ENCODE data around the gene AHDC1. TPM values are rescaled to one million over a fixed set of nuclear protein-coding genes. Genes with fewer than 3 reads are reported as not detected.
"Not testable (repeated sequence)": the region's sequence is repeated elsewhere in the genome, so short reads cannot be mapped to it uniquely, and the experiment has no call there.

Gene AHDC1
- total RNA-seq, 1 experiment from 2014 or later: 8.1 TPM

DNA sequence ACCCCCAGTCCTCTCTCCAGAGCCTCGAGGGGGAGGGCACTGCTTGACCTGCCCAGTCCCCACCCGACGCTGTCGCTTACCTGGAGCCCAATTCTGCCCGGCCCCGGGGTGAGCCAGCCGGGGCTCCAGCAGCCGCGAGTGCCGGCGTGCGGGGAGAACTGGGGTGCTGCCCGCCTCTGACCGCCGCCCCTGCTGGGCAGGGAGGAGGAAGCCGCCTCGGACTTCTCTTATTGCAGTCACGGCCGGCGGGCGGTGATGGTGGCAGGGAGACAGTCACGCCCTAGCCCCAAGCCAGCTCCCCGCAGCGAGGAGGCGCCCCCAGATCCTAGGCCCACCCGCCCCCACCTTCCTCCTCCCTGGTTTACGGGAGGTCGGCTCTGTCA, 31.0 kb upstream of the AHDC1 start, which contains the start of gene FGR:
FGR (minus strand) TSS at position 201 of the 383 bp plus-strand sequence. CDS start 11,269 bp downstream, outside the sequence.
- DNase-seq (ENCODE audit: low spot score): no peak
- in situ Hi-C loops (cut with HindIII; ENCODE audit: low sequenced_read_pairs): no loop called here

DNA sequence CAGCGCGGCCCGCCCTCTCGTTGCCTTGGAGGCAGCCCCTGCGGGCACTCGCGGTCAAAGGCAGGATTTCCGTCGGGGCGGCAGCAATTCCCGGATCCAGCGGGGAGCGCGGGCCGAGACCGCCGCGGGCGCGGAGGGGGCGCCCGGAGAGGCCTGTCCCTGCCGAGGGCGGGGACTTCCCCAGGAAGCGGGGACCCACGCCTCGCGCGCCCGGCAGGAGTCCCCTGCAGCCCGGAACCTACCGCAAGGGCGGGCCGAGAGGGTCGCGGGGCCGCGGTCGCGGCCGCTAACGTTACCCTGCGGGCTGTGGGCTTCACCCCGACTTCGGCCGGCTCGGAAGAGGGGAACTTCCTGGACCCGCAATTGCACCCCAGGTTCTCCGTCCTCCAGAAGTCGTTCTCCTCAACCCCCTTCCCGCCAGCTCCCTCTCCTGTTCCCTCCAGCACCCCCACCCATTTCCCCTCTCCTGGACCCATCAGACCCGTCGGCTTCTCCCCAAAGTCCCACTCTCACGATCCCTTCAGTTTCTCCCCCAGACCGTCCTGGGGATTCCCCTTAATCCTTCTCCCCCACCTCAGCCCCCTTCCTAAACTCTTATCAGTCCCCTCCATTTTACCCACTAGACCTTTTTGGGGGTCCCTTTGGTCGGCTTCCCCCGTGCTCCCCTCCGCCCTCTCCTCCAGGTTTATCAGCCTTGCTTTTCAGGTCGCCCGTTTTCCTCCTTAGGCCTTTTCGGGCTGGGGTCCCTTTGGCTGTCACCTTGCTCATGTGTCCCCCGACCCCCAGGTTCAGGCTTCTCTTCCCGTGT, 30.4 kb upstream of the AHDC1 start:
- in situ Hi-C loops (cut with HindIII; ENCODE audit: low sequenced_read_pairs): no loop called here
- no peak for DNase-seq (ENCODE audit: low spot score)

DNA sequence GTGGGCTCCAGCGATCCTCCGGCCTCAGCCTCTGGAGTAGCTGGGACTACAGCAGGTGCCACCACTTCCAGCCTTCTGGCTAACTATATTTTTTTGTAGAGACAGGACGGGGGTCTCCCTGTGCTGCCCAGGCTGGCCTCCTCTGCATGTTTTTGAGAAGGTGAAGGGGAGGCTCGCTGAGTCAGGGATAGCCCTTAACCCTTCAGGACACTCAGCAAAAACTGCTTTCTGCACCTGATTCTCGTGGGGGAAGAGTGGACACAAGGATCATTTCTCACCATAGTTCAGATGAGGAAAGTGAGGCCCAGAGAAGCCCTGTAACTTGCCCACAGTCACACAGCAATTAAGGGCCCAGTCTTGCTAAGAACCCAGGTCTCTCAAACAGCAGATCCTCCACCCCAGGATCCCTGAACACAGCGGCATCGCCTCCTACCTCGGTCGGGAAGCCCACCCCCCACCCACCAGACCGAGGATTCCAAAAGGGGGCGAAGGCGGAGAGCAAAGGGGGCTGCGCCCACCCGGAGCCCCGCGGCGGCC, 29.8 kb upstream of the AHDC1 start:
- DNase-seq (ENCODE audit: low spot score): no peak
- in situ Hi-C loops (cut with HindIII; ENCODE audit: low sequenced_read_pairs): no loop called here

DNA sequence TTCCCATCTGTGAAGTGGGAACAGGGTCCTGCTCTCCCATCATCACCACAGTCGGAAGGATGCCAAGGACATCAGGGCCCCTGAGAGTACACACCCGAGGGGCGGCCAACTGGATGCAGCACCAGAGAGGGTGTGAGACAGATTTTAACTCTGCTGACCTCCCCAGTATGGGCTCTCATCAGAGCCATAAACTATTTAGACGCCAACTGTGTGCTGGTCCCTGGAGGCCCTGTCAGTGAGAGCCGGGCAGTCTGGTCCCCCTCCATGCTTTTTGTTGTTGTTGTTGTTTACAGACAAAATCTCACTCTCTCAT, 29.3 kb upstream of the AHDC1 start:
- no peak for DNase-seq (ENCODE audit: low spot score)
- in situ Hi-C loops (cut with HindIII; ENCODE audit: low sequenced_read_pairs): no loop called here

DNA sequence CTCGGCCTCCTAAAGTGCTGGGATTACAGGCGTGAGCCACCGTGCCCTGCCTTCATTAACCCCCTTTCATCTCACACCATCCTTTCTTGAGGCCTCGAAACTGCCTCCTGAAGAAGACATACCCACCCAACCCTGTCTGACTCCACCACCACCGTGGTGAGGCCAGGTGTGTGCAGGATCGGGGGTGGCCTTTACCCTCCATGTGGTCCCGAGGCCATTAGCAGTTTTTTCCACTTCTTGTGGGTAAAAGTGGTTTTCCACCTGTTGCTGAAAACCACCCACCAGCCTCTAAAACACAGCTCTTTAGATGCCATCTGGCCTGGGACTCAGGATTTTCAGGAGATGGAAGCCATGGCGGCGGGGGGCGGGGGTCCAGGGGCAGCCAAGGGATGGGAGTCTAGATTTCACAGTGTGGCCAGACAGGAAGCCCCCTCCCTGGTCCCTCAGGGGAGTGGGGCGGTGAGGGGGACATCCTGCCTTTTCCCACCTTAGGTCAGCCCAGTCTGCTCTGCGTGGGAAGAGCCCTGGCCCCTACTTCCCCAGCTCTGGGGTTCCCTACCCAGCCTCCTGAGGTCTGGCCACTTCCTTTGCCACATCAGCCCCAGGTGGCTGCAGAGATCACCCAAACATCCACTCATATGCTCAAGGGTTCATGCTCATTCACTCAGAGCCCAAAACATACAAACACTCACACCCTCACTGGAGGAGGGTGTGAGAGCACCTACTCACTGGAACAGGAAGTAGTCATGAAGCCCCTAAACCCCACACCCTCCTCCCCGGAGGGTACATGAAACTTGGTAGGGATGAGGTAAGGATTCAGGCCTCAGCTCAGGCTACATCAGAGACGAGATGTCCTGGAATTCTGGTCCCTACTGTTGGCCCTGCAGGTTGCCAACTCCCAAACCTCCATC, 28.7 kb upstream of the AHDC1 start:
- DNase-seq (ENCODE audit: low spot score): no peak
- in situ Hi-C loops (cut with HindIII; ENCODE audit: low sequenced_read_pairs): no loop called here

DNA sequence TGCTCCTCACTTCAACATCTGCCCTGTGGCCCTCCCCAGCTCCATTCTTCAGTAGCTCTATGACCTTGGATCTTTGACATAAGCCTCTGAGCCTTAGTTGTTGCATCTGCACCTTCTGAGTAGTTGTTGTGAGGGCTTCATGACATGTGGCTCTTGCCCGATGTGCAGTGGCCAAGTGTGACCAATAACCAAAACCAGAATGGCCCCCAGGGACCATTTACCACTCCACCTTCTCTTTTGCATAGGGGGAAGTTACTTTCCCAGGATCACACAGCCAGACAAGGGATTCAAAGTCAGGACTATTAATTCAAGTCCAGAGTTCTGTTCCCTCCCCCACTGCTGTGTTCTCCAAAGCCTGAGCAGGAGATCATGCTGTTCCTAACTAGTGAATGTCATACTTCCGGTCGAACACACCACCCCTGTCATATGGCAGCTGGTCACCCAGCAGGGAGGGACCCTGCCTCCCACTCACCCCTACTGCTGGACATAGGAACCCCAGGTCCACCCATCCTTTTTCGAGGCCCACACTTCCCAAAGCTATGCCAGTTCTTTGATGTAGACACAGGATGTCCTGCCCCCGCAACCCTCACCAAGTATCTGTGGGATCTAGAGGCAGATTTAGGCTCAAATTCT, 27.0 kb upstream of the AHDC1 start:
- in situ Hi-C loops (cut with HindIII; ENCODE audit: low sequenced_read_pairs): no loop called here
- no peak for DNase-seq (ENCODE audit: low spot score)

DNA sequence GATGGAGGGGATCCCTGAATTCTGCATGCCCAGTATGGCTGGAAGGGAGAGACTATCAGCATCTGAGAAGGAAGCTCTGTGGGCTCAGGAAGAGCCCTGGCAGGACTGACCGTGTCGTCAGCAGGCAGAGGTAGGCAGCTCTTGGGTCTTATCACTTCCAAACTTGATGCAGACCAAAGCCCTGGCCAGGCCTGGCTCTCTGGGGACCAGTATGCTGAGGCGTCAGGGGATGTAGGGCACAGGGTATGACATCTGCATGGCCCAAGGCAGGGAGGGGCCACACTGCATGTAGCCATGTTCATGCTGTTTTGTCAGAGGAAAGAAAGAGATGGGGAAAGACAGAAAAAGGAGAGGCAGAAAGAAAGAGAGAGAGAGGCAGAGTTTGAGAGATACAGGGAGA, 24.8 kb upstream of the AHDC1 start:
- in situ Hi-C loops (cut with HindIII; ENCODE audit: low sequenced_read_pairs): no loop called here
- no peak for DNase-seq (ENCODE audit: low spot score)

DNA sequence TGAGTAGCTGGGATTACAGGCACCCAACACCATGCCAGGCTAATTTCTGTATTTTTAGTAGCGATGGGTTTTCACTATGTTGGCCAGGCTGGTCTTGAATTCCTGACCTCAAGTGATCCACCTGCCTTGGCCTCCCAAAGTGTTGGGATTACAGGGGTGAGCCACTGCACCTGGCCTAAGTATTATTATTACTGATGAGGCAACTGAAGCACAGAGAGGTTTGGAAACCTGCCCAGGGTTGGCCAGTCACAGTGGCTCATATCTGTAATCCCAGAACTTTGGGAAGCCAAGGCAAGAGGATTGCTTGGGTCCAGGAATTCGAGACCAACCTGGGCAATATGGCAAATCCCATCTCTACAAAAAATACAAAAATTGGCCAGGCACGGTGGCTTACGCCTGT, 23.8 kb upstream of the AHDC1 start:
- DNase-seq (ENCODE audit: low spot score): not testable (repeated sequence)

DNA sequence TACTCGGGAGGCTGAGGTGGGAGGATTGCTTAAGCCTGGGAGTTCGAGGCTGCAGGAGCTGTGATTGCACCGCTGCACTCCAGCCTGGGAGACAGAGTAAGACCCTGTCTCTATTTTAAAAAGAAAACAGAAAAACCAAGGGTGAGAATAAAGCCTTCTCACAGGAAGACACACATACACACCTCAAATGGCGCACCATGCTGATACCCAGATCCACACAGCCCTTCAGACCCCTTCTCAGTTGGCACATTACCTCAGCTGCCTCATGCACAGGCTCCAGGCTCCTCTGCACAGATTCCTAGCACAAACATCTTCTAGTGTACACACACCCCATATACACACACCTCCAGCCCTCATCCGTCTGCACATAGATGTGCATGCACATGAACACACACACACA, 23.1 kb upstream of the AHDC1 start:
- DNase-seq (ENCODE audit: low spot score): no peak
- in situ Hi-C loops (cut with HindIII; ENCODE audit: low sequenced_read_pairs): no loop called here

More for the DNA sequence above, 23.8 kb upstream of the AHDC1 start:
- in situ Hi-C loops (cut with HindIII; ENCODE audit: low sequenced_read_pairs): not testable (repeated sequence)

DNA sequence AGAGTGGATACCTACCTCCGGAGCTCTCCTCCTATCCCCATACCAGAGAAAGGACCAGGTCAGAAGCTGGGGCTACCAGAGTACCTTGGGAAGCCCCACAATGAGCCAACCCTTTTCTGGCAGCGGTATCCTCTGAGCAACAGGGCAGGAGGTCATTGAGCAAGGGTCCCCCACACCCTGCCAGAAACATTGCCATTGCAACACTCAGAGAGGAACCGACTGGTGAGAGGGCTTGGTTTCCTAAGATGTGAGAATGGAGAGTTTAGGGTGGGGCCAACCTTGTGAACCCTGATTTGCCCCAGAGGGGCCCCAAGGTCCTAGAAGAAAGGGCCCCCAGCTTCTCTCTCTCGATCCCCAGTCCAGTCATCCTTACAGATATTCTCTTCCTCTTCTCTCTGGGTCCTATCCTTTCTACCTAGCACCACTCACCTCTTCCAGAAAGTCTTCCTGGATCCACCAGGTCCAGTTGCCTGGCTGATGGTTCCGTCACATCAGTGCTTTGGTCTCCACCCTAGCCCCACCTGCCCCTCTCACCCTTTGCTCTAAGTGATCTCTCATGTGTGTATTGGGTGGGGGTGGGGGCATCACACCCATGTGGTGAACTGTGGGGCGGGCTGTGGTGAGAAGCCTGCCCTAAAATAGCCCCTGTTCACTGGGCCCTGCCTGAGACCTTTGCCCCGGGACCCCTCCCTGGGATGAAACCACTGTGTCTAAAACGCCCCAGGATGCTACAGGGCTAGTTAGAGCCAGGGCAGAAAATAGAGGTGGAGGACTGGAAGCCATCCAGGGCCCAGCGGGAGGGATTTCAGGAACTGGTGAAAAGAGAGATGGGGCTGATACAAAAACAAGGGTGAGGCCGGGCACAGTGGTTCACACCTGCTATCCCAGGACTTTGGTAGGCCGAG, 22.3 kb upstream of the AHDC1 start:
- DNase-seq (ENCODE audit: low spot score): no peak
- in situ Hi-C loops (cut with HindIII; ENCODE audit: low sequenced_read_pairs): no loop called here

DNA sequence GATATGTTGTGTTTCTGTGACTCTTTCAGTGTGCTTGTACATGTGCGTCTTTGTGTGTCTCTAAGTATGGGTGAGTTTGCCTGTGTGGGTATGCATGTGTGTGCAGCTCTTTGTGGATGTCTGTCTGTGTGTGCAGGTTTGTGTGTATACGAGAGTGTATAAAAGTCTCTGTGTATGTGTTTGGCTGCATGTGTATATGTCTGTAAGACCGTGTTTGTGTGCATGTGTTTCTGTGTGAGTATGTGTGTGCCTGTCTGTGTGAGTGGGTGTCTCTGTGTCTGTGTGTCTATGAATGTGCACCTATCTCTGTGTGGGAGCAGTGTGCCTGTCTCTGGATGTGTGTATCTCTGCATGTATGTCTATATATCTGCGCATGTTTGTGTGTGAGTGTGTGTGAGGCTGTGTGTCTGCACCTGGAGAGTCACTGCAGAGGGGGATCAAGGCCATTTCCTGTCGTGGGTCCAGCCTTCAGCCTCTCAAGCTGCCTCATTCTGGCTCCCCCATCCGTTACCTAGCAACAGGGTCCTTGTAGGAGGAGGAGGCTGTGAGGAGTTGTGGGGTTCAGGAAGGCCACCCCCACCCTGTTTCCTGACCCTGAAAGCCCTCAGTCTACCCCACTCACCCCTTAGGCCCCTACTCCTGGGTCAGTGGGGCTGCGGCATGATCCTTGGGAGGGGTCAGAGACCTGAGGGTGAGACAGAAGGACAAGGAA, 20.7 kb upstream of the AHDC1 start:
- DNase-seq (ENCODE audit: low spot score): no peak
- in situ Hi-C loops (cut with HindIII; ENCODE audit: low sequenced_read_pairs): no loop called here

DNA sequence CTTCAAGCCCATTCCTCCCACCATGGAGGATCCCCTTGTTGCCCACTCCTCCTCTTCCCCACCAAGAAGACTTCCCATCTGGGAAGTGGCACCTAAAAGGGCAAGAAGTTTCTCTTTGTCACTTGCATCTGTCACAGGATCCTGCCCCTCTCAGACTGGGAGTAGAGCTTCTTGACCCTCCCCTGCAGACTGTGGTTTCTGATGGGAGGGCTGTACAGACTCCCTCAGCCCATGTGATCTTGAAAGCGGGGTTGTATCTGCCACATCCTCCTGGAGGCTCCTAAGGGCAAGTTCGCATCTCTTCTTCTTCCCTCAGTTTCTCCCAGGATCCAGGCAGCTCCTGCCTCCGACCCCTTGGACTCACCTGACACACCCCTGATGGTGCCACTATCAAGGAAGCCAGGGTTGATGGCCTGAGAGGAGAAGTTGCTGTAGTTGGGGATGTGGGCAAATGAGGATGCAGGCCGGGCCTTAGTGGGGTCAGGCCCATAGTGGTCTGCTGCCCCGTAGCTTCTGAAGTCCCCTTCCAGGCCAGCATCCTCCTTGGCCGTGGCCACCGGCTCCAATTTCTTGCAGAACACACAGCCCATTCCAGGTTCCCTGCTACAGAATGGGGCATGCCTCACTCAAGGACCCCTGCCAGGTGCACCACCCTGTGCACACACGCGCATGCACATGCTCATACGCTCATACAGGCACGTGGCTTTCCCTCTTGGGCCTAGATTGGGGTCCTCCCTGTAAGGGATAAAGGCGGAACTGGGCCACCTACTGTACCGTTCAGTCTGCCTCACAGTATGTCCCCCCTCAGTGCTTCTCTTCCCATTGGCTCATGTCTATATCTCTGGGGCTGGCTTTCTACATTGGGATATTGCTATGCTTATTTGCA, 19.6 kb upstream of the AHDC1 start:
- no peak for DNase-seq (ENCODE audit: low spot score)
- in situ Hi-C loops (cut with HindIII; ENCODE audit: low sequenced_read_pairs): no loop called here

DNA sequence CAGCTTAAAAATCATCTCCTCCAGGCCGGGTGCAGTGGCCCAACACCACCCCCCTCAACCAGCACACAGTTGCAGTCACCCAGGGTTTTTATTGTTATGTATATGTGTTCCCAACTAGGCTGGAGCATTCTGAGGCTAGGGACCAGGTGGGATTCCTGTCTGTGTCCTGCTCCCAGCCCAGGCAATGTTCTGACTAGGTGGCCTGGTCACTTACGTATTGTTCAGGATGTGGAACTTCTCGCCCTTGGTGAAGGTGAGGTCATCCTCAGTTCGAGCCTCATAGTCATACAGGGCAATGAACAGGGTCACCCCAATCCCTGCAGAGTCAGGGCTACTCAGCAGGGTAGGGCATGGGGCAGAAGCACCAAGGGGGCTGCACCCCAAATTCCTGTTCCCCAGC, 18.9 kb upstream of the AHDC1 start:
- DNase-seq (ENCODE audit: low spot score): no peak
- in situ Hi-C loops (cut with HindIII; ENCODE audit: low sequenced_read_pairs): no loop called here

DNA sequence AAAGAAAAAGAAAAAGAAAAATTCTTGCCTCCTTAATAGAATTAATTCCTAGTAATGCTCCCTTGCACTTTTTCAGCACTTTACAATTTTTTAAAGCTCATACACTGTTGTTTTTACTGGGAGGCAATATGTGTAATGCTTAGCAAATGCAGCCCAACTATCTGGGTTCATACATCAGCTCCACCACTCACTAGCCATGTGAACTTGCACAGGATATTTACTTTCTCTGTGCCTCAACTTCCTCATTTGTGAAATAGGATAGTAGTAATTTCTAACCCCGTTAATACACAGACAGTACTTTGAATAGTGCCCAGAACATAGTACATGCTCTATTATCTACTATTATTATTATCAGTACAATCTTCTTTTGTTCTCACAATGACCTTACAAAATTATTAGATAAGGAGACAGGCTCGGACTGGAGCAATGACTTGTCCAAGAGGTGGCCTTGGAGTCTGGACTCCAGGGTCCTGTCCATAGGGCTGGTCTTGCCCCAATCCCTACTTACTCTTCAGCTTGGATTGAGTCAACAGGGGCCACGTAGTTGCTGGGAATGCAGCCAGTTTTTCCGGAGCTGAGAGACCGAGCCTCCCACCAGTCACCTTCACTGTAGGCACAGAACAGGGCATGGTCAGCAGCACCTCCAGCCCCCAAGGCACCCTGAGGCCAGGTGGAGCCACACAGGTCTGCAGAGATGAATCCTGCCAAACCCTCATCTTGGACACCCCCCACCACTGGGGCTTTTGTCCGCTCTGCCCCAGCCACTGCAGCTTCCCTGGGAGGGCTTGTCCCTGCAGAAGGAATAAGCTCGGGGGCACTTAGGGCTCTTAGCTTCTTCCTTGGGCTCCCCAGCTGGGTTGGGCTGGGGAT, 17.3 kb upstream of the AHDC1 start:
- in situ Hi-C loops (cut with HindIII; ENCODE audit: low sequenced_read_pairs): no loop called here

DNA sequence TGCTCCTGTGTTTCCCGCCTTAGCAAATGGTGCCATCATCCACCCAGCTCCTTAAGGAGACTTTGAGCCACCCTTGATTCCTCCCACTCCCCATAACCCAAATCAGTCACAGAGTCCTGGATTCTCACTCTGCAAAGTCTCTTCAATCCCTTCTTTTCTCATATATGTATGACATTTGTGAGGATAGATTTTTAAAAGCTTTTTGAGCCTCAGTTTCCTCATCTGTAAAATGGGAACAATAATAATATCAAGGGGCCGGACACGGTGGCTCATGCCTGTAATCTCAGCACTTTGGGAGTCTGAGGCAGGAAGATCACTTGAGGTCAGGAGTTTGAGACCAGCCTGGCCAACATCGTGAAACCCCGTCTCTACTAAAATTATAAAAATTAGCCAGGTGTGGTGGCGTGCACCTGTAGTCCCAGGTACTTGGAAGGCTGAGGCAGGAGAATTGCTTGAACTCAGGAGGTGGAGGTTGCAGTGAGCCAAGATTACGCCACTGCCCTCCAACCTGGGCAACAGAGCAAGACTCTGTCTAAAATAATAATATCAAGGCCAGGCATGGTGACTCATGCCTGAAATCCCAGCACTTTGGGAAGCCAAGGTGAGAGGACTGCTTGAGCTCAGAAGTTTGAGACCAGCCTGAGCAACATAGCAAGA, 16.0 kb upstream of the AHDC1 start:
- in situ Hi-C loops (cut with HindIII; ENCODE audit: low sequenced_read_pairs); DNase-seq (ENCODE audit: low spot score): not testable (repeated sequence)

More for the DNA sequence above, 17.3 kb upstream of the AHDC1 start:
- DNase-seq (ENCODE audit: low spot score): no peak

Data from G401 (cell line).